NCI-H2196 (cell line): ENCODE data around the gene CPZ.
"Not testable (repeated sequence)": the region's sequence is repeated elsewhere in the genome, so short reads cannot be mapped to it uniquely, and the experiment has no call there.

Experiments used
- DNase-seq: peaks from one replicate; lab custom pipeline; 2025; ENCODE audit not compliant: unreplicated experiment; lab: John Stamatoyannopoulos, UW

CPZ gene

DNA sequence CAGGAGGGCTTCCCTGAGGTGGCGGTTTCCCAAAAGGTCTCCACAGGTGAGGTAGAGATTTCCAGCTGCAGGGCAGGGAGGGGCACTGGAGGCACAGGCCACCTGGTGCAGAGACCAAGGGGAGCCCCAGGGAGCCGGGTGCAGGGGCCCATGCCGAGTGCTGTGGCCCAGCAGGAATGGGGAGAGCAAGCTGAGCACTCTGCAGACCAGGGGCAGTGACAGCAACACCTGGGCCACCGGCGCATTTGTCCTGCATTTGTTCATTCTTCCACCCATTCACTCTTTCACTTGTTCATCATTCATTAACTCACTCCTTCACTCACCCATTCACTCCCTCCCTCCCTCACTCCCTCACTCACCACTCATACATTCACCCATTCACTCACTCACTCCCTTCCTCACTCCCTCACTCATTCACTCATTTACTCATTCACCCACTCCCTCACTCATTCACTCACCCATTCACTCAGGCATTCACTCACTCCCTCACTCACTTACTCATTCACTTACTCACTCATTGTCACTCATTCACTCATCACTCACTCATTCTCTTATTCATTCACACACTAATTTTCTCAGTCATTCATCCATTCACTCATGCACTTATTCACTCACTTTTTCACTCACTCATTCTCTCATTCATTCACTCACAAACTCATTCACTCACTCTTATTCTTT, 16.3 kb downstream of the CPZ start:
- DNase-seq = no peak

DNA sequence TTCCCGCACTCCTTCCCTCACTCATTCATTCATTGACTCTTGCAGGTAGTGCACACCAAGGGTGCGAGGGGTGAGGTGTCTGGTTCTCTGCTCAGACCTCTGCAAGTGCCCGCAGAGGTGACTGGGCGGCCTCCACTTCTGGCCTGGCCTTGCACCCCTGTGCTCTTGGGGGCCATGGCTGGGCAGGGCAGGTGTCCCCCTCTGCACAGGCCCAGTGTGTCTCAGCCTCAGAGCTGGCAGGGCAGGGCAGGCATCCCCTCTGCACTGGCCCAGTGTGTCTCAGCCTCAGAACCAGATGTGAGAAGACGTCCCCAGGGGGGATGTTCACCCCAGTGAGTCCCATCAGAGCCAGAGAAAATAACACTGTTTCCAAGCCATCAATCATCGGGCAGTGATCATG, 16.8 kb downstream of the CPZ start:
- no peak for DNase-seq

DNA sequence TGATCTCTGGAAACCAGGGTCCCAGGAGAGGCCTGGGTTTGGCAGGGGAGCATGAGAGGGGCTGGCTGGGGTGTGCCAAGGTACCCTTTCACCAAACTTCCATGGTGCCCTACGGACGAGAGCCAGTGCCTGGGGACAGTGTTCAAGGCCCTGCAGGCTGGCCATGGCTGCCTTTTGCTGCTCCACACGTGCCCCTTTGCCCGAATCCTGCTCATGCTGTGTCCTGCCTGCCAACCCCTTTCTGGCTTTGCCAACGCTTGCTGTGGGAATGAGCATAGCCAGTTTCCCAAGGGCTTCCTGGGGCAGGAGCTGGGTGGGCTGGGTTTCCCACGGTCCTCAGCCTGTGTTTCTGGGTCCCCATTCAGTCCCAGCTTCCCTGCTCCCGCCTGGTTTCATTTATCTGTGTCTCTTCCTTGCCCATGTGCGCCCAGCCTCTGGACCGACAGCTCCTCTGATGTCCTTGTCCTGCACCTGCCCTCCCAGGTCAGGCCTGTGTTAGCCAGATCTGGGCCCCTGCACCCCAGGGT, 17.3 kb downstream of the CPZ start:
- DNase-seq = no peak

DNA sequence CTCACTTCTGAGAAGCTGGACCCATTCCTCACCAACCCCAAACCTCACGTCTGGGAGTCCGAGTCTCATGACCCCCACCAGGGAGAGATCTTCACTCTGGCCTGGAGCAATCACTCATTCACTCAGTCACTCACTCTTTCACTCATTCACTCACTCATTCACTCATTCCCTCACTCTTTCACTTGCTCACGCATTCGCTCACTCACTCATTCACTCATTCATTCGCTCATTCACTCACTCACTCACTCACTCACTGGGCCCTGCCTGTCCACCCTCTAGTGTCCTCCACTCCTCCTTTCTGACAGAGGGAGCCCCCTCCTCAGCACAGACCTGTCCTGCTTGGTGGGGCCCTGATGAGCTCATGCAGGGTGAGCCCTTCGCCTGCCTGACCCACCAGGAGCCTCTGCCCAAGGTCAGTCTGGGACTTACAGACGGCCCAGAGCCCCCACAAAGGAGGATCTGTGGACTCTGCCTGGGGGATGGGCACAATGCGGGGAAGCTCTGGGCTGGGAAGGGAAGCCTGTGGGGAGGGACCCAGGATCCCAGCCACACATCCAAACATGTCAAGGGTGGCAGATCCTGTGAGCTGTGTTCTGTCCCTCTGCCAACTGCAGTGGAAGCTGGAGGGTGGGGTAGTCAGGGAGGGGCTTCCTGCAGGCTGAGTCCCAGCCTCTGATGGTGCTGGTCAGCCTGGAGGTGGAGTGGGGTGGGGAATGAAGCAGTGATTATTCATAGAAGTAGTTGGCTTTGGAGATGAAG, 18.5 kb downstream of the CPZ start:
- no peak for DNase-seq

DNA sequence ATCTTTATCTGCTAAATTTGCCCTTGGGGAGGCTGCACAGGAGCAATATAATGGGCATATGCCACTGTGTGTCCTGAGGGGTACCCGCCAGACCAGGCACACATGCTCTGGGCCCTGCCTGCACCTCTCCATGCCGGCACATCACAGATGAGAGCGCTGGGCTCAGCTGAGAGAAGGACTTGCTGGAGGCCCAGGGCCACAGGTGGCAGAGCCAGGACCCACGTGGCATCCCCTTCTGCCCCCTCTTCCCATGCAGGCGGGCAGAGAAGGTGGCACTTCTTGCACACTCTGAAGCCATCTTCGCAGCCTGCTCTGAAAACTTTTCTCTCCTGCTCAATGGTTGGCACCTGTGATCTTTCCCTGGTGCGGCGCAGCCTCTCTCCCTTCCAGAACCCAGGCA, 20.1 kb downstream of the CPZ start:
- no peak for DNase-seq

DNA sequence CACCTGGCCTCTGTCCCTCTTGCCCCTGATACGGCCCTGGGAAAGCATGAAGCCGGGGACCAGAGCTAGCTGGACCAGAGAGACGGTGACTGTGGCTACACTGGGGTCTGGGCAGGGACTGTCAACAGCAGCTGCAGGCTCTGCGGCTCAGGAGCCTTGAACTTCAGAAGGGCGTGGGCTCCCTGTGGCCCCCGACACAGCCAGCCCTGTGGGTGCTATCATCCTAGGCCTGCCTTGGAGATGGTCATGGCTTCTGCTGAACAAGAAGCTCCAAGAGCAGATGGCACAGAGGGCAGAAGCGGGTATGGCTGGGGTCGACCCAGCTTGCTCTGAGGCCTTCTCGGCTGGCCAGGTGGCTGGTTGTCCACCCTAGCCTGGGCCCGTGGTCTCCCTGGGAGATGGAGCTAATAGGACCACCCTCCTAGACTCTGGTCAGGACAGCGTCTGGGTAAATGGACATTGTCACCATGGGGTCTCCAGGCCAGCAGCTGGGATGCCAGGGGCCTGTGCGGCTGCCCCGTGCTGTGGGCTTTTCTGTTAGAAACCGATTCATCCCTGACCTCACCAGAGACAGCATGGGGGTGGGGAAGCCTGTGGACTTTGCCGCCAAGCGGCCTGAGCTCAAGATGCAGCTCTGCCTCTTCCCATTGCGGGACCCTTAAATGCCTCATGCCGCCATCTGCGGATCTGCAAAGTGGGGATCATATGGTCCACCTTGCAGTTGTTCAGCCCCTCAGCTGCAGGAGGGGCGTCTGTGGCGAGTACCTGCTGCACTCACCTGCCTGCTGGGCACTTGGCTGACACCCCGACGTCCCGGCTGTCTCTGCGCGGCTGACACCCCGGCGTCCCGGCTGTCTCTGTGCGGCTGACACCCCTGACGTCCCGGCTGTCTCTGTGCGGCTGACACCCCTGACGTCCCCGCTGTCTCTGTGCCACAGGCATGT, 21.1 kb downstream of the CPZ start:
- no peak for DNase-seq

DNA sequence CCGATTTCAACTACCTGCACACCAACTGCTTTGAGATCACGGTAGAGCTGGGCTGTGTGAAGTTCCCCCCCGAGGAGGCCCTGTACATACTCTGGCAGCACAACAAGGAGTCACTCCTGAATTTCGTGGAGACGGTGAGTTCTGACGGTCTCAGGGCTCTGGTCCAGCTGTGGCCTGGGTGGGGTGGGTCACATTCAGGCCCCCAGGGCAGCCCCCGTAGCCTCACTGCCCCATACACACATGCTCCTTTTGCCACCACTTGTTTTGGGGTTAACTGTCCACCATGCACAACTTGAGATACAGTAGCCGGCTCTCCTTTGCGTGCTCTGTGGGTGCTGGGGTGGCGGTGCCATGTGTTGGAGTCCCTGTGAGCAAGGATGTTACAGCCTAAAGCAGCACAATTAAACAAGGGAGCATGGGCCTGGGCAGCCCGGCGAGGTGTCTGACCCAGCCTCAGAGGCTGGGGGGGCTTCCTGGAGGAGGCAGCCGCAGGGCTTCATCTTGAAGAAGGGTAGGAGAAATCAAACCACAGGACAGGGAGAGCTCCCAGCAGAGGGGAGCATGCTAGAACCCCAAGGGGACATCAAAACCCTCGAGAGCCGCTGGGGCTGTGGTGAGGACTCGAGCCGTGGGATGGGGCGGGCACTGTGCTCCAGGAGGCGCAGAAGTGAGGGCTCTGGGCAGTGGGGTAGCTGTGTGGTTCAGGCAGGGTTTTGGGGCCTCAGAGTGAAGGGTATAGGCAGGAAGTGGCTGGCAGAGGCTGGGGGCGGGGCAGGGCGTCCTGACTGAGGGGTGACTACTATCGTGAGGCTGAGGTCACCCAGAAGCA, 22.0 kb downstream of the CPZ start:
- no peak for DNase-seq

DNA sequence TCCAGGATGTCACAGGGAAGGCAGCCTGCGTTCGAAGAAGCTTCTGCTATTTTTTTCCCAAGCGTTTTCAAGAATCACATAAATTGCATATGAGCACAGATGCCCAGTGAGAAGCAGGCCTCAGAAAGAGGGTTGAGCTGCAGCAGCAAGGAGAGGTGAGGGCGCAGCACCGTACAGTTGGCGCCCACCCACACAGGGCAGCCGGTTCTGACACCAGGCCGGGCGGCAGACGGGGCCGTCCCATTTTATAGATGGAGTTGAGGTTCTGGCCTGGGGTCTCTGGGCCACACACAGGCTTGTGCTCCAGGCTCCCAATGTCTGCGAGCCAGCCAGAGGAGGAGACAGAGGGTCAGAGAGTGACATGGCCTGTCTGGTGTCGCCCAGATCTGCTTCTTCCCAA, 22.8 kb downstream of the CPZ start:
- DNase-seq = no peak

DNA sequence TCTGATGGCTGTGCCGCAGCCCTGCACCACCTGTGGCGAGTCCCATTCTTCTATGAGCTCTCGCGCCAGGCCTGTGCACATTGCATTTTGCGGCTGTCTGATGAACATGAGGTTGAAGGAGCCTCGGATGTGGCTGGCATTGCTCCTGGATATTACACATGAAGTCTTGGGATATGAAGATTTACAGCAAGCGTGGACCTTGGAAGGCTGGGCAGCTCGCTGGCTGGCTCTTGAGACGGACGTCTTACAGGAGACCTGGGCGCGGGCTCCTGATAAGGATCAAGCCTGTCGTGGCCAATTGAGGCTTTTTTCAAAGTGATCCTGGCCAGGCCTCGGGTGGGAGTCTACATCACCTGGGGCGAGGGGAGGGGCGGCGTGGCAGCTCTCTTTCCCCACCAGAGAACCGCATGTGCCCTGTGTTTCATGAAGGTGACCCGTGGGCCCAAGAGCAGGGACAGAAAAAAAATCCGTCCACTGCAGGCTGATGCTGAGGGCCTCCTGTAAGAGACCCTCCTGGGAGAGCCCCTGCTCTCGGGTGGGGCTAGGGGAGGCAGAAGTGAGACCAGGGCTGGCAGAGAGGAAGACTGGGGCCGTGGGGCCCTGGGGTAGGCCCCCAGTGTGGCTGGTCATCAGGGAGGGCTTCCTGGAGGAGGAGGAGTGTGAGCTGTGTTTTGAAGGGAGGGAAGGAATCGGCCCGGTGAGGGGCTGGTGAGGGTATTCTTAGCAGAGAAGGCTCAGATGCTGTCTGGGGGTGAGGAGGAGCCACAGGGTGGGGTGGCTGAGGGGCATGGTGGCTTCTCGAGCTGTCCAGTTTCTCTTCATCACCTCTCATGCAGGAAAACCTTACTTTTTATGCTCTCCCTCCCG, 23.6 kb downstream of the CPZ start:
- DNase-seq = no peak

DNA sequence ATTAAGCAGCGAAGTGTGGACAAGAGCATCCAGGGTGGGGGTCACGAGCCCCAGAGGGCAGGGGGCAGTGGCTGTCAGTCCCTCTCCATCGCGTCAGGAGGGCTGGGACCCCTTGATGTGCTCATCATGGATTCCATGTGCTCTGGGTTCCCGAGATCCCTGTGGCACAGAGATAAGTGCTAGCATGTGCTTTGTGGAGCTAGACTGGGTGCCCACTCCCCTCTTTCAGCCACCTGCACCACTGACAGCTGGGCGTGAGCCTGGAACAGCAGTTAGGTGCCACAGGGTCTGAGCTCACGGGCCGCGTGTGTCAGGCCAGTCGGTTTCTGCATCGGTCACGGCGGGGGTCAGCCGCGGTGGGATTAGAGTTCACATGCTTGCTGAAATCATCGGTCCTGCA, 24.3 kb downstream of the CPZ start:
- DNase-seq = no peak

DNA sequence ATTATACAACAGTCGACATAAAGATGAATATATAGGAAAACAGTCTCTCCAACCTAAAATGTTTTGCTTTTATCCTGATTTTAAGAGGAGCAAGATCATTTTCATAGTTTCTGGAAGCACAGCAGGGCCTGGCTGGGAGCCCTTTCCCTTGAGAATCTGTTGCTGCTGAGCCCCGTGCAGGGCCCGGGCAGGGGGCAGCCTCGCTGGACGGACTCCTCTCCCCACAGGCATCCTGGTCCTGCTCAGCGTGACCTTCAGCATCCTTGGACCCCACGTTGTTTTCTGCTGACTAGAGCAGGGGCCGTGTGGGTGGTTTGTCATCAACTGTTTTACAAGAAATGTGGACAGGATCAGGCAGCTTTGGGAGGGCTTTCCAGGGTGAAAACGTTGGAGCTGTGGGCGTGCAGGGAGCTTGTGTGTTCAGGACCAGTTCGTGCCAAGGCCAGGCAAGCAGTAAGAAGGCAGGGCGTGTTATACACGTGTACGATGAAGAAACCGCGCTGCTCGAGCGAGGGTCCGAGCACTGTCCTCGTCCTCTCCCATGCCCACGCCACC, 25.0 kb downstream of the CPZ start:
- no peak for DNase-seq

DNA sequence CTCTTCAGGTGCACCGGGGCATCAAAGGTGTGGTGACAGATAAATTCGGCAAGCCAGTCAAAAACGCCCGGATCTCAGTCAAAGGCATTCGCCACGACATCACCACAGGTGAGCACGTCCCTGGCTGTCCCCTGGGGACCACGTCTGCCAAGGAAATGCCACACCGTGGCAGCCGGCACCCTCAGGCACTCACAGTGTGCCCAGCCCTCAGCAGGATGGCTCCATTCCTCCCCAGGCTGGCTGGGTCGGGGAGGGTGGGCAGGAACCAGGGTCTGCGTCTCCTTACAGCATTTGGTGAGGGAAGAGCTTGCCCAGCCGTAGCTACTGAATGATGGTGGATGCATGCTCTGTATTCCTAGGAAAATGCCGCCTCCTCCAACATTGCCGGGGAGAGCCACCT, 25.9 kb downstream of the CPZ start:
- DNase-seq = no peak

DNA sequence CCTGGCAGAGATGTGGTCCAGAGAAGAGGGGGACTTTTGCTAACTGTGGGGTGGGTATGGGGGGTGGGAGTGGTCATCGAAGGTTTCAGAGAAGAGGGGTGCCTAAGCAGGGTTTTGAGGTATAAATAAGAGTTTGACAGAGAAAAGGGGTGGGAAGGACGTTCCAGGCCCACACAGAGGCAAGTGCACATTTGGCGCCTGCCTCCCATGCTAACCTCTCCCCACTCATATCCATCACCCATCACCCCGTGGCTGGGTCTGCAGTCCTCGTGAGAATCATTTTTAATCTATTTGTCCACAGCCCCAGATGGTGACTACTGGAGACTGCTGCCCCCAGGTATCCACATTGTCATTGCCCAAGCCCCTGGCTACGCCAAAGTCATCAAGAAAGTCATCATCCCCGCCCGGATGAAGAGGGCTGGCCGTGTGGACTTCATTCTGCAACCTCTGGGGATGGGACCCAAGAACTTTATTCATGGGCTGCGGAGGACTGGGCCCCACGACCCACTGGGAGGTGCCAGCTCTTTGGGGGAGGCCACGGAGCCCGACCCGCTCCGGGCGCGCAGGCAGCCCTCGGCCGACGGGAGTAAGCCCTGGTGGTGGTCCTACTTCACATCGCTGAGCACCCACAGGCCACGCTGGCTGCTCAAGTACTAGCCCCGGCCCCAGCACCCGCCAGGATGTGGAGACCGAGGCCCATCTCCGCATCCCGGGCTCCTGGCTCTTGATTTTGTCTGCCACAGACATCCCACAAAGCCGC, 26.6 kb downstream of the CPZ start:
- no peak for DNase-seq

DNA sequence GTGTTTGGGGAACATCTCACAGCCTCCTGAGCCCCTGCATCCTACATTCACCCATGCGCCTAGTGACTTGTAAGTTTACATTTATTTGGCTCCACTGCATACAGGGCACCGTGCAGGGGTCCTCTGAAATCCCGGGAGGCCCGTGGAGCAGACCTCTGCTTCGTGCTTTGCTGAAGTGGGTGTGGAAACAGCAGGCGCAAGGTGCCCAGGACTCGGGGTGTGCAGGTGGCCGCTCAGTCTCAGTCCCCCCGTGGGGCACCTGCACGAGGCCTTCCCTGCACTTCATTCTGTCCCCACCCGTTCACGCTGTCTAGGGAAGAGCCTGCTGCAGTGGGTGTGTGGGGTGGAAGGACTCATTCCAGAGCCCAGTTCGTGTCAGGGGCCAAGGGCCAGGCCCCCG, 28.6 kb downstream of the CPZ start:
- DNase-seq = not testable (repeated sequence)

DNA sequence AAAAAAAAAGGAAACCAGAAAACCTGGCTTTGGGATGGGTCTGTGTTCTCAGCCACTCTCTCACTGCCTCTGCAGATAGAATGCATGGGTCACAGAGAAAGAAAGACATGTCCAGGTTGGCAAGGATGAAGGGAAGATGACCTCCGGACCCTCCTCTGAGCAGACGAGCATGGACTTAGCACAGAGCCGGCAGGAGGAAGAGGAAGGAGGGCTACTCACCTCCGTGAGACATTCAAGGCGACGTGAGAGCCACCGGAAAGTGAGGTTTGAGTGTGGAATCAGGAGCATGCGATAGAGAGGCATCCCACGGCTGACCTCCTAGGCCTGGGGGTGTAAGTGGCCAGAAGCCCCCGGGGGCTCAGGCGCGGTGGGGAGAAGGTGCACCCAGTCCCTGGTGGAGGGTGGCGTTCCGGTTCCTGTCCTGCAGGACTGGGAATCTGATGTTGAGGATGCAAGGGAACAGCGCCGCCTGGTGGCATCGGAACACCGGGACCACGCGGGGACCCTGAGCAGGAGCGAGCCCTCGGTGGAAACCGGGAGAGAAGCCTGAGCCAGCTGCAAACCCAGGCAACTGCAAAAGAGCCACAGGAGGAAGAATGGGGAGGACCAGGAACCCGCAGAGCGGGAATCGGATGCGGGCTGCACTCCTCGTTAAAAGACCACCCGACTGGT, 32.2 kb downstream of the CPZ start:
- DNase-seq = not testable (repeated sequence)

DNA sequence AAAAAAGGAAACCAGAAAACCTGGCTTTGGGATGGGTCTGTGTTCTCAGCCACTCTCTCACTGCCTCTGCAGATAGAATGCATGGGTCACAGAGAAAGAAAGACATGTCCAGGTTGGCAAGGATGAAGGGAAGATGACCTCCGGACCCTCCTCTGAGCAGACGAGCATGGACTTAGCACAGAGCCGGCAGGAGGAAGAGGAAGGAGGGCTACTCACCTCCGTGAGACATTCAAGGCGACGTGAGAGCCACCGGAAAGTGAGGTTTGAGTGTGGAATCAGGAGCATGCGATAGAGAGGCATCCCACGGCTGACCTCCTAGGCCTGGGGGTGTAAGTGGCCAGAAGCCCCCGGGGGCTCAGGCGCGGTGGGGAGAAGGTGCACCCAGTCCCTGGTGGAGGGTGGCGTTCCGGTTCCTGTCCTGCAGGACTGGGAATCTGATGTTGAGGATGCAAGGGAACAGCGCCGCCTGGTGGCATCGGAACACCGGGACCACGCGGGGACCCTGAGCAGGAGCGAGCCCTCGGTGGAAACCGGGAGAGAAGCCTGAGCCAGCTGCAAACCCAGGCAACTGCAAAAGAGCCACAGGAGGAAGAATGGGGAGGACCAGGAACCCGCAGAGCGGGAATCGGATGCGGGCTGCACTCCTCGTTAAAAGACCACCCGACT, 37.8 kb downstream of the CPZ start:
- DNase-seq = not testable (repeated sequence)

DNA sequence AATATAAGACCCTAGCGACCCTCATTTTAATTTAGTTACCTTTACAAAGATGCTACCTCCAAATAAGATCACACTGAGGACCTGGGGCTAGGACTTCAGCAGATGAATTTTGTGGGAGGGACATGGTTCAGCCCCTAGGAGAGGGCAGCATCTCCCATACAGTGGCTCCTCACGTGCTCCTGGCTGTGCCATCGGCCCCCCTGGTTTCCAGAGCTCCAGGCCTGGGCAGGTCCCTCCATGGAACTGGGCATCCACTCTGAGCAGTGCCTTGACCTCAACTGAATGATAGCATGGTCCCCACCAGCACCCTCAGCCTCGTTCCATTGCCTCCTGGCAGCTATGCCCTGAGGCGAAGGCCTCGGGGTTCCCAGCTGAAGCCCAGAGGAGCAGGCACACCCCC, 39.3 kb downstream of the CPZ start:
- not testable (repeated sequence) for DNase-seq
